Measurements from ENCODE around the gene SLC6A8.
"Not testable (repeated sequence)": the region's sequence is repeated elsewhere in the genome, so short reads cannot be mapped to it uniquely, and the experiment has no call there.

SLC6A8 gene

DNA sequence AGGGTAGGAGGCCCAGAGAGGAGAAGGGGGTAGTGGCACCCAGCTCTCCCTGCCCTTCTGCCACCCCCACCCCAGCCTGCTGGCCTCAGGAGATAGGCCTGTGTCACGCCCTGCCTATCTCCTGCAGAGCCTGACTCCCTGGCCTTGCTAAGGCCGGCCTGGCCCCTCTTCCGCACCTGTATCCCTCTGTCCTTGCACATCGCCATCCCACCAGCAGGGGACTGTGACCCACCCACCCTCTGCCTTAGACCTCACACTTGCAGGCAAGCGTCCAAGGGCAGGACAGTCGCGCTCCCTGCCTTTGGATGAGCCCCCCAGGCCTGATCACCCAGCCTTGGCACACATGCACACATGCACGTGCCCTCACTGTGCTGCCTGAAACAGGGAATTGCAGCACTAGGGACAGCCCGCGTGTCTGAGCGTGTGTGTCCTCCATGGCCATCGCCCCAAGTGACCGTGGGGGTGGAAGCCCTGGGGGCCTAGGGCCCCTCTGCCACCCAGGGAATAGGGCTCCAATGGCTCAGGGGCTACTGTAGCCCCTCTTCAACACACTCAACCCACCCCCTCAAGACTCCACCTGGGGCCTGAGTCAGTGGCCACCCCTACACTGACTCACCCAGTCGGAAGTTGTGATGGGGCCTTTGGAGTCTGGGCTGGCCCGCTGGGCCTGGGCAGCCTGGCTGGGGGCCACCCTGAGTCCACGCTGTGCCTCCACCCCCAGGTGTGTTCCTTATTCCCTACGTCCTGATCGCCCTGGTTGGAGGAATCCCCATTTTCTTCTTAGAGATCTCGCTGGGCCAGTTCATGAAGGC, 2.1 kb downstream of the SLC6A8 start:
- H3K4me3 ChIP-seq (ENCODE audit: low read length): no peak overlapping the region
- DNase-seq (ENCODE audit: low read depth, low spot score): no peak

DNA sequence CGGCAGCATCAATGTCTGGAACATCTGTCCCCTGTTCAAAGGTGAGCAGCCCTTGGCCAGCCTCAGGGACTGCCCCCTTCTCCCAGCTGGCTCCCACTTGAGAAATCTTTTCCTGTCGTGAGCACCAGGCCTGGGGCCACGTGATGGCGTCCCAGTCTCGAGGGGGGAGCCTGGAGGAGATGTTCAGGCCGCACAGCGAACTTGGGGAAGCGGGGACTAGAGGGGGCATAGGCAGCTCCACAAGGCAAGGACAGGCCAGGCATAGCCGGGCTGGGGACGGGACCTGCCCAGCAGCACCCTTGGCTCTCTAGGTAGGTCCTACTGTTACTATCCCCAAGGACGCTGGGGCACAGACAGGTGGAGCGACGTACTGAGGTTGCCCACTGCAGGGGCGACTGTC, 2.7 kb downstream of the SLC6A8 start:
- no peak overlapping the region for H3K4me3 ChIP-seq (ENCODE audit: low read length)
- no peak for DNase-seq (ENCODE audit: low read depth, low spot score)

DNA sequence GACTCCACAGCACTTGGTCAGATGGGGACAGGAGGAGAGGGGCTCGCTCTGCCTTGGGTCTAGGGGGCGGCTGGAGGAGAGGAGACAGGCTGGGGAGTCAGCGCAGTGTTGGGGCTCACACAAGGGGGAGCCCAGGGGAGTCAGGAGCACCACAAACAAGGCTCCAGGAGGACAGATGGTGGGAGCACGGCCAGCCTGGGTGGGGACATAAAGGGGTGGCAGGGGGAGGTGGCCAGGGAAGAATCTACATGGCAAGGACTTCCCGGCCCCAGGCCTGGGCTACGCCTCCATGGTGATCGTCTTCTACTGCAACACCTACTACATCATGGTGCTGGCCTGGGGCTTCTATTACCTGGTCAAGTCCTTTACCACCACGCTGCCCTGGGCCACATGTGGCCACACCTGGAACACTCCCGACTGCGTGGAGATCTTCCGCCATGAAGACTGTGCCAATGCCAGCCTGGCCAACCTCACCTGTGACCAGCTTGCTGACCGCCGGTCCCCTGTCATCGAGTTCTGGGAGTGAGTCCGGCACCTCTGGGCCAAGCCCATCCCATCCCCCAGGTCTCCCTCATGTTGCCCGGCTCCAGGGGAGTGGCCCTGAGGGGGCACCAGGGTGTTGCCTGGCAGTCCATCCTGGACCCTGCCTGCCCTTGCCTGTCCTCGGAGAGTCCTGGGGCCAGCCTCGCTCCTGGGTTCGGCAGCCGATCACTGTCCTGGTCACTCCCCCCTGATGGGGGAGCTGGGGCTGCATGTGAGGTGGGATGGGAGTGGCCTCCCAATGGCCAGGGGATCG, 3.5 kb downstream of the SLC6A8 start:
- not testable (repeated sequence) for H3K4me3 ChIP-seq (ENCODE audit: low read length); DNase-seq (ENCODE audit: low read depth, low spot score)

DNA sequence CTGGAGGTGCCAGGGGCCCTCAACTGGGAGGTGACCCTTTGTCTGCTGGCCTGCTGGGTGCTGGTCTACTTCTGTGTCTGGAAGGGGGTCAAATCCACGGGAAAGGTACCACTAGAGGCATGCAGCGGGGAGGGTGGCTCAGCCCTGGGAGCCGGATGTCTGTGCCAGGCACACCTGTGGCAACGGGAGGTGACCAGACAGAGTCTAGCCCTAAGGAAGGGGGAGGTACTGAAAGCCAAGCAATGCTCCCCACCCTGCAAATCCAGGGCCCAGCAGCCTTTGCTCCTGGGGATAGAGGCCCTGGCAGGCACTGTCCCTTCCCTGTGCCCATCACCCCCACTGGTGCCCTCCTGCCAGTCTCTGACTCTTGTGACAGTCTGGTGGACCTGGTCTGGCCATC, 4.3 kb downstream of the SLC6A8 start:
- no peak for DNase-seq (ENCODE audit: low read depth, low spot score)
- H3K4me3 ChIP-seq (ENCODE audit: low read length): no peak overlapping the region

DNA sequence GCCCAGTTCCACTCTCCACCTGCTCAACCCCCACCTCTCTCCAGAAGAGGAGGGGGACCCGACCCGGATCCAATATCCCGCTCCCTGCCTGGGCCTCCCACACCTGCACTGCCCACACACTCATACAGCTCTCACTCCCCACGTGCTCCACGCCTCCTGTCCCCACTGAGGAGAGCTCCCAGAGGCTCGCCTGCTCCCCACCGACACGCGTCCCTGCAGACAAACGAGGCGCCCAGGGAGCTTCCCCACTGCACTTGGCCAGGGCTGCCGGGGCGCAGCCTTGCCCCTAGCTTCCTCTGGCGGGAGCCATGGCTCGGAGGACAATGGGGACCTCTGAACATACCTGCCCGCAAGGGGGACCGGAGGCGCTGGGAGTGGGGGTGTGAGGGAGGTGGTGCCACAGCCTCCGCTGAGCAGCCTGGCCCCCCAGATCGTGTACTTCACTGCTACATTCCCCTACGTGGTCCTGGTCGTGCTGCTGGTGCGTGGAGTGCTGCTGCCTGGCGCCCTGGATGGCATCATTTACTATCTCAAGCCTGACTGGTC, 5.0 kb downstream of the SLC6A8 start:
- no peak overlapping the region for H3K4me3 ChIP-seq (ENCODE audit: low read length)
- no peak for DNase-seq (ENCODE audit: low read depth, low spot score)

DNA sequence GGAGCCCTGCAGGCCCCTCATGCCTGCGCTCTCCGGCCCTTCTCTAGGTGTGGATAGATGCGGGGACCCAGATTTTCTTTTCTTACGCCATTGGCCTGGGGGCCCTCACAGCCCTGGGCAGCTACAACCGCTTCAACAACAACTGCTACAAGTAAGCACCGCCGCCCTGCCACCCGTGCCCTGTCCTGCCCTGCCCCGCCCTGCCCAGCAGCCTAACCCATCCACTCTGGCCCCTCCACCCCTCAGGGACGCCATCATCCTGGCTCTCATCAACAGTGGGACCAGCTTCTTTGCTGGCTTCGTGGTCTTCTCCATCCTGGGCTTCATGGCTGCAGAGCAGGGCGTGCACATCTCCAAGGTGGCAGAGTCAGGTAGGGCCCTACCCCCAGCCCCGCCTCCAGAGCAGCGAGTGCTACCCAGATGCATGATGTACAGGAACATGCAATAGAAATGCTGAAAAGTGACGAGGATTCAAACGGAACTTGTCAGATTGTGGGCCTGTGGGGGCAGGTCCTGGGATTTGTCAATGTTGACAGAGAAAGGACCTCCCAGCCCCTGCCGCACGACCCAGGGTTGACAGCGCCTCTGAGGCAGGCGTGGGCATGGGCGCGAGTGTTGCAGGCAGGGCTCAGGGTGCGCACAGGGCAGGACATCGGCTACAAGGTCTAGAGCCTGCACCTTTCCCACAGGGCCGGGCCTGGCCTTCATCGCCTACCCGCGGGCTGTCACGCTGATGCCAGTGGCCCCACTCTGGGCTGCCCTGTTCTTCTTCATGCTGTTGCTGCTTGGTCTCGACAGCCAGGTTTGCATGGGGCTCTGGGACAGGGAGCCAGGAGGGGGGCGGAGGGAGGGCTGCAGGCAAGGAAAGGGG, 5.7 kb downstream of the SLC6A8 start:
- DNase-seq (ENCODE audit: low read depth, low spot score): no peak
- no peak overlapping the region for H3K4me3 ChIP-seq (ENCODE audit: low read length)

DNA sequence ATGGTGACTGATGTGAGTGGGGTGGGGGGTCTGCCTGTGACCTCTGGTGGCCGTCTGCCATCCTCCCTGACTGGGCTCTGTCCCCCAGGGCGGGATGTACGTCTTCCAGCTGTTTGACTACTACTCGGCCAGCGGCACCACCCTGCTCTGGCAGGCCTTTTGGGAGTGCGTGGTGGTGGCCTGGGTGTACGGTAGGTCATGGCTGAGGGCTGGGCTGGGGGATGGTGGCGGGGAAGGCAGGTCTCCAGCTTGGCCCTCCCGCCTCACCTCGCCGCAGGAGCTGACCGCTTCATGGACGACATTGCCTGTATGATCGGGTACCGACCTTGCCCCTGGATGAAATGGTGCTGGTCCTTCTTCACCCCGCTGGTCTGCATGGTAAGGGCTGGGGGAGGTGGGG, 6.5 kb downstream of the SLC6A8 start:
- DNase-seq (ENCODE audit: low read depth, low spot score); H3K4me3 ChIP-seq (ENCODE audit: low read length): not testable (repeated sequence)

DNA sequence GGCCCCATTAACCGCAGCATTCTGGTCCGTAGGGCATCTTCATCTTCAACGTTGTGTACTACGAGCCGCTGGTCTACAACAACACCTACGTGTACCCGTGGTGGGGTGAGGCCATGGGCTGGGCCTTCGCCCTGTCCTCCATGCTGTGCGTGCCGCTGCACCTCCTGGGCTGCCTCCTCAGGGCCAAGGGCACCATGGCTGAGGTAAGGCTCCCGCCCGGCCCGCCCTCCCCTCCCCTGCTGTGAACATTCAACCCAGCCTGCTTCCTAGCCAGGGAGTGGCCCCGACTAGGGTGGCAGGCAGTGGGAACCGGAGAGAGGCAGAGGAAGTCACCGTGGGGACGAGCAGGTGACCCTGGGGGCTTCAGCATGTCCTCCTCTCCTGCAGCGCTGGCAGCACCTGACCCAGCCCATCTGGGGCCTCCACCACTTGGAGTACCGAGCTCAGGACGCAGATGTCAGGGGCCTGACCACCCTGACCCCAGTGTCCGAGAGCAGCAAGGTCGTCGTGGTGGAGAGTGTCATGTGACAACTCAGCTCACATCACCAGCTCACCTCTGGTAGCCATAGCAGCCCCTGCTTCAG, 7.1 kb downstream of the SLC6A8 start:
- no peak overlapping the region for H3K4me3 ChIP-seq (ENCODE audit: low read length)
- DNase-seq (ENCODE audit: low read depth, low spot score): no peak

DNA sequence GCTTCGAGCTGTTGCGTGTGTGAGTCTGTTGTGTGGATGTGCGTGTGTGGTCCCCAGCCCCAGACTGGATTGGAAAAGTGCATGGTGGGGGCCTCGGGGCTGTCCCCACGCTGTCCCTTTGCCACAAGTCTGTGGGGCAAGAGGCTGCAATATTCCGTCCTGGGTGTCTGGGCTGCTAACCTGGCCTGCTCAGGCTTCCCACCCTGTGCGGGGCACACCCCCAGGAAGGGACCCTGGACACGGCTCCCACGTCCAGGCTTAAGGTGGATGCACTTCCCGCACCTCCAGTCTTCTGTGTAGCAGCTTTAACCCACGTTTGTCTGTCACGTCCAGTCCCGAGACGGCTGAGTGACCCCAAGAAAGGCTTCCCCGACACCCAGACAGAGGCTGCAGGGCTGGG, 8.4 kb downstream of the SLC6A8 start:
- DNase-seq (ENCODE audit: low read depth, low spot score): no peak
- H3K4me3 ChIP-seq (ENCODE audit: low read length): no peak overlapping the region

DNA sequence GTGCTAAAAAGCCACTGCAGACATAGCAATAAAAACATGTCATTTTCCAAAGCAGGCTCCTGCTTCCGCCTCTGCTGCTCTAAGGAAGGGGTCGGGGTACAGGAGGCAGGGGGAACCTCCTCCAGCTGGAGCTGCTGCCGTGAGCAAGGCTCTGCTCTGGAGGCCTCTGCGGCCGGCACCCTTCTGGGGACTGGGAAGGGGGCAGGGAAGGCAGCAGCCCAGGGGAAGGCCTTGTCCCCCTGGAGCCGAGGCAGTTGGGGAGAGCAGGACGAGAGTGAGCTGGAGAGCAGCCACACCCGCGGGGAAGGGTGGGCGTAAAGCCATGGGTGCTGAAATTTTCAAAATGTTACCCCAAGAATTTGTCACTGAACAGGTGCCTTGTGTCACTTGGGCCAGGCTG, 8.8 kb downstream of the SLC6A8 start:
- H3K4me3 ChIP-seq (ENCODE audit: low read length); DNase-seq (ENCODE audit: low read depth, low spot score): not testable (repeated sequence)

DNA sequence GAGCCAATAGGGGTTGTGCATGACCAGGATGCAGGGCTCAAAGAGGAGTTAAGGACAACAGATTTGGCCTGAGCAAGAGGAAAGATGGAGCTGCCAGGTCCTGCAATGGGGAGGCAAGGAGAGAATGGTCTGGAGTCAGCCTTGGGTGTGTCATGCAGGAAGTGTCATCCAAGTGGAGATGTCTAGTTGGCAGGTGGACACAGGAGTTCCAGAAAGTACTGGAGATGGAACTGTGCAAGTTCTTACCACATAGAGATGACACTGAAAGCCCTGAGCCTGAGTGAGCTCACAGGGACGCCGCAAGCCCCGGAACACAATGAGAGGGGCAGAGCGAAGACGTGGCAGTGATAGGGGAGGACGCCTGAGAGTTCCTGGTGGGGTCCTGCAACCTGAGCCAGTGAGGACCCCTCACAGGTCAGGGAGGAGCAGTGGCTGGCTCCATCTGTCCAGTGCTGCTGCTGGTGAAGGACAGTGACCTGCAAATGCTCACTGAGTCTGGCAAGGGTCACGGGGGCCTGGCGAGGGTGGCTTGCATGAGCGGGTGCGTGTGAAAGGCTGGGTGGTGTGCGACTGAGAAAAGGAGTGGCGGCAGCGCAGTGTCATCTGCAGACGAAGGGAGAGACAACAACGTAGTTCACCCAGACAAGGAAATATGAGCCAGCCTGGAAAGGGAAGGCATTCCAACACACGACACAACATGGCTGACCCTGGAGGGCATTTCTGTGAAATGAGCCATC, 9.4 kb downstream of the SLC6A8 start:
- not testable (repeated sequence) for H3K4me3 ChIP-seq (ENCODE audit: low read length); DNase-seq (ENCODE audit: low read depth, low spot score)

DNA sequence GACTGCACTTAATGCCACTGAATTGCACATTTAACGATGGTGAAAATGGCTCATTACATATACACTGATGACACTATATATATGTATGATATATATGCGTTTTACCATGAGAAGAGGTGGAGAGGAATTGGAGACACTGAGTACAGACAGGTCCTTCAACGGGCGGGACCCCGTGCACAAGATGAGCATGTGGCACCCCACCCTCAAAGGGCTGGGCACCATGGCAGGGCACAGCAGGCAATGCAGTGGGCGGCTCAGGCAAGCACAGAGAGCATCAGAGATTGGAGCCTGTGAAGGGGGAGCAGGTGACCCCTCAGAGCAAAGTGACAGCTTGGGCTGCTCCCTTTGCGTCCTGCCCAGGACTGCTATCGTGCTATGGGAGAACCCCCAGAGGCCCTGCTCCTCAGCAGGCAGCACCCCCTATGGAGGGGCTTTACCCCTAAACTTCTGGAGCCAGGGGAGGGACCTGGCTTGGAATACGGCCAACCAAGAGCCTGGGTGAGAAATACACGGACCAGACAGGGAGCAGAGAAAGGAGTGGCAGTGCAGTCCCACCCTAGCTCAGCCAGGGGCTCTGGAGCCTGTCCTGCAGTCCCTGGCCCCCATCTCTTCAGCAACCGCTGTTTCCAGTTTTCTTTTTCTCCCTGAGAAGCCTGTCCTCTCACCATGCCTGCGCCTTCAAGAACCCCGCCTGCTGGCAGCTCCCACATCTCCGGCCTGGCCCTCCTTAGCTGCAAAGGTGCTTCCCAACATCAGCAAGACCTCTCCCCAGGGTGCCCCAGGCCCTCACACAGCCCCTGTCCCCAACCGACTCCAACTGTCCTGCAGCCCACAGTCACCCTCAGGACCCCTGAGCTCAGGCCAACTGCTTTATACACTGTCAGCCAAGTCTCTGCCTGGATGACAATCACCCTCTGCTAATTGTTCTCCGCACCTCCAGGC, 10.5 kb downstream of the SLC6A8 start:
- no peak overlapping the region for H3K4me3 ChIP-seq (ENCODE audit: low read length)
- DNase-seq (ENCODE audit: low read depth, low spot score): no peak

DNA sequence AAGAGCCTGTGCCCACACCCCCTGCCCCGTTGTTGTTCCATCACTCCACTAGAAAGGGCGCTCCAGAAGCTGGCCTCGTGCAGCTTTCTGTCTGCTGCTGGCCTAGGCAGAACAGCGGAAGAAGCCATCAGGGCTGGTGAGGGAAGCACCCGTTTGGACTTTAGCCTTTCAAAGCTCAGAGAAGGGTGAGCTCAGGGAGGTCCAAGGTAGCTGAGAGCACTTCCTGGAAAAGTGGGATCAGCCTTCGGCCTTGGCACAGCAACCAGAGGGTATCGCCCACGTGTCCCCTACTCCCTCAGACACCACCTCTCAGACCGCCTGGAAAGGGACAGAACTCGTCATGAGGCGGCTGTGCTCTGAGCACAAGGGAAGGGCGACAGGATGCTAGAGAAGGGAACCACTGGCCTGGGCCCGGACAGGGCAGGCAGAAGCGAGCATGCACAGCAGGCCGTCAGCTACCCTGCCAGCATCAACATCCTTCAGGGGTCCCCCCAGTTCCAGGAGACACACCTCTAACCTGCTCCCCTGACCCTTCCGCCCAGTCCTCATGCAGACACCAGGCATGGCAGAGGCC, 11.6 kb downstream of the SLC6A8 start:
- not testable (repeated sequence) for DNase-seq (ENCODE audit: low read depth, low spot score)

DNA sequence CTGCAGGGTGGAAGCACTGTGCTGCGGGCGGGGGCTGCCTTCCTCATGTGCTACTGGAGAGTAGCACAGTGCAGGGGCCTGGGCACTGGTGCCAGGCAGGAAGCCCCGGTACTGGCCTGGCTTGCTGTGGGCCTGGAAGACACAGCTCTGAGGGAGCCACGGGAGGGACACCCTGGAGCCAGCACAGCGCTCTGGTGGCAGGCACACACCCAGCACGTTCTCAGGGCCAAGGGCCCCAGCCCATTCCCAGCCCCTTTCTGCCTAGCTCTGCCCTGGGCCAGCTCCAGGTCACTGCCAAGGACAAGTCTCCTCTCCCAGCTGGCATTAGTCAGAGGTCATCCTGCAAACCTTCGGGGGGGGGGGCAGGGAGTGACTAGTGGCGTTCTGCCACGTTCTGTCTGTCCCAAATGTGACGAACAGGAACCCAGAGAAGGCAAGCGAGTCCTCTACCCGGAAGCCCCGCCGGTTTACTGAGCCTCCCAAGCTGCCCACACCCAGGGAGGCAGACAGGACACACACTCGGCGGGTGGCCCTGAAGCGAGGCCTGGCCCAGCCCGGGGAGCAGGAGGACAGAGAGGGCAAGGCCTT, 12.2 kb downstream of the SLC6A8 start:
- not testable (repeated sequence) for DNase-seq (ENCODE audit: low read depth, low spot score); H3K4me3 ChIP-seq (ENCODE audit: low read length)

More for the DNA sequence above, 11.6 kb downstream of the SLC6A8 start:
- H3K4me3 ChIP-seq (ENCODE audit: low read length): not testable (repeated sequence)

DNA sequence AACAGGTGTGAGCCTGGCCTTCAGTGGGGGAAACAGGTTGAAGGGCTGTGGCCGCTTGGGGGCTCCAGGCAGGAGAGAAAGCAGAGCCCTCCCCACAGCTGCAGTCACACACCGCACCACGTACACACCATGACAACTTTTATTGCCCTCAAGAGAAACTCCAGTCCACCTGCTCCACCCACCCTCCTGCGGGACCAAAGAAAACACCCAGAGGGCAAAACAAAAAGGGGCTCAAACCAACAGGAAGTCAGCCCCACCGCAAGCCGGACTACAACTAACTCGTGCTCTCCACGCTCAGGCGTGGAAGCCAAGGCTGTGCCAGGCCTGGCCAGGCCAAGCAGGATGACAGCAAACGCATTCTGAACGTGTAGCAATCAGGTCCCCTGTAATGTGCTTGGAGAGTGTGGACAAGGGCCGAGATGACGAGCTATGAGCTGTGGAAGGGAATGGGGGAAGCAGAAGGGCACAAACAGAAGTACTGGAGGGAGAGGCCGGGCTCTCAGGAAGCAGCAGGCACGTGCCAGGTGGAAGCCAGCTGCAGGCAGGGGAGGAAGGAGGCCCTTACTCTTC, 12.7 kb downstream of the SLC6A8 start:
- DNase-seq (ENCODE audit: low read depth, low spot score): no peak
- H3K4me3 ChIP-seq (ENCODE audit: low read length): no peak overlapping the region

DNA sequence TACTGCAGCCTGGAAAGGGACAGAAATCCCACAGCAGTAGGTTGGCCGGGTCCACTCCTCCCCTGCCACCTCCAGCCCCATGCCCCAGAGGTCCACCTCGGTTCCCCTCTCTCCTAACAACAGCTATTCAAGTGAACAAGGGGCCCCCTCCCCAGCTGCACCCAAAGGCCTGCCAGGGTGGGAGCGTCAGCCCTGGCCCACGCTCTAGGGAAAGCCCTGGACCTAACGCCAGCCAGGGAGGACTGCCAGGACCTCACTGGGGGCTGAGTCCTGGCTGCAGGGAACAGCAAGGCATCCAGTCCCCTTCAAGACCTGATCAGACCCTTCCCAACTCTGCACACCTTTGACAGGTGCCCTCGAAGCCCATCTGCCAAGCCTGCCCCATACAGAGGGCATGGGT, 13.2 kb downstream of the SLC6A8 start:
- no peak for DNase-seq (ENCODE audit: low read depth, low spot score)
- H3K4me3 ChIP-seq (ENCODE audit: low read length): no peak overlapping the region
